ENCODE measurements around the gene BANK1.

The BANK1 gene

GRCh38 chr4:101756181-101756580, 34.3 kb upstream of the BANK1 start:
- no peak overlapping the region for H3K4me3 ChIP-seq (ENCODE audit: low read depth, low read length)
- H3K27ac ChIP-seq (ENCODE audit: extremely low read depth, low read depth, low read length): no peak overlapping the region
- no peaks in the 10 kb centered on the region for H3K36me3 ChIP-seq (ENCODE audit: control insufficient read depth in 2 of 2, insufficient read depth in 1 of 2, low read length in 2 of 2)
- POLR2A ChIA-PET: no interaction called here
- H3K4me1 ChIP-seq (ENCODE audit: control insufficient read depth, insufficient read depth, low read length): no peaks in the 10 kb centered on the region
- no peaks in the 10 kb centered on the region for H3K9me3 ChIP-seq (ENCODE audit: control insufficient read depth, insufficient read depth, low read depth, low read length)
- CTCF ChIA-PET: no interaction called here
- TF ChIP-seq ZSCAN23 (tag by site-specific recombination; IDR thresholded peaks at IDR 0.05) (no peak), GLI4 (tag by site-specific recombination; IDR thresholded peaks at IDR 0.05) (no peak), ZSCAN18 (tag by site-specific recombination; IDR thresholded peaks at IDR 0.05) (no peak), ZNF660 (tag by site-specific recombination; IDR thresholded peaks at IDR 0.05) (no peak), ZNF571 (tag by site-specific recombination; IDR thresholded peaks at IDR 0.05) (no peak), ZNF747 (tag by site-specific recombination; IDR thresholded peaks at IDR 0.05) (no peak), ZNF777 (tag by site-specific recombination; IDR thresholded peaks at IDR 0.05; ENCODE audit: borderline replicate concordance) (no peak), ZNF157 (tag by site-specific recombination; IDR thresholded peaks at IDR 0.05) (no peak), ZNF19 (tag by site-specific recombination; IDR thresholded peaks at IDR 0.05; ENCODE audit: low read depth) (no peak)
- TF ChIP-seq, protein P1, sequence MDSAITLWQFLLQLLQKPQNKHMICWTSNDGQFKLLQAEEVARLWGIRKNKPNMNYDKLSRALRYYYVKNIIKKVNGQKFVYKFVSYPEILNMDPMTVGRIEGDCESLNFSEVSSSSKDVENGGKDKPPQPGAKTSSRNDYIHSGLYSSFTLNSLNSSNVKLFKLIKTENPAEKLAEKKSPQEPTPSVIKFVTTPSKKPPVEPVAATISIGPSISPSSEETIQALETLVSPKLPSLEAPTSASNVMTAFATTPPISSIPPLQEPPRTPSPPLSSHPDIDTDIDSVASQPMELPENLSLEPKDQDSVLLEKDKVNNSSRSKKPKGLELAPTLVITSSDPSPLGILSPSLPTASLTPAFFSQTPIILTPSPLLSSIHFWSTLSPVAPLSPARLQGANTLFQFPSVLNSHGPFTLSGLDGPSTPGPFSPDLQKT (IDR thresholded peaks at IDR 0.05; ENCODE audit: borderline replicate concordance, low read depth, low read length): no peak
- TF ChIP-seq, protein P2, sequence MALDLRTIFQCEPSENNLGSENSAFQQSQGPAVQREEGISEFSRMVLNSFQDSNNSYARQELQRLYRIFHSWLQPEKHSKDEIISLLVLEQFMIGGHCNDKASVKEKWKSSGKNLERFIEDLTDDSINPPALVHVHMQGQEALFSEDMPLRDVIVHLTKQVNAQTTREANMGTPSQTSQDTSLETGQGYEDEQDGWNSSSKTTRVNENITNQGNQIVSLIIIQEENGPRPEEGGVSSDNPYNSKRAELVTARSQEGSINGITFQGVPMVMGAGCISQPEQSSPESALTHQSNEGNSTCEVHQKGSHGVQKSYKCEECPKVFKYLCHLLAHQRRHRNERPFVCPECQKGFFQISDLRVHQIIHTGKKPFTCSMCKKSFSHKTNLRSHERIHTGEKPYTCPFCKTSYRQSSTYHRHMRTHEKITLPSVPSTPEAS (tag by site-specific recombination; IDR thresholded peaks at IDR 0.05): no peak

GRCh38 chr4:101761405-101761804, 29.1 kb upstream of the BANK1 start:
- ChIA-PET POLR2A (no interaction called here), CTCF (no interaction called here)
- TF ChIP-seq ZNF214 (tag by site-specific recombination; IDR thresholded peaks at IDR 0.05; ENCODE audit: borderline replicate concordance) (no peak), EGR2 (tag by site-specific recombination; IDR thresholded peaks at IDR 0.05; ENCODE audit: low read depth) (no peak), ZNF302 (tag by site-specific recombination; IDR thresholded peaks at IDR 0.05; ENCODE audit: low read depth) (no peak)
- Histone ChIP-seq H3K27ac (ENCODE audit: extremely low read depth, low read depth, low read length) (no peak overlapping the region), H3K4me3 (ENCODE audit: low read depth, low read length) (no peak overlapping the region), H3K9me3 (ENCODE audit: control insufficient read depth, insufficient read depth, low read depth, low read length) (no peaks in the 10 kb centered on the region), H3K4me1 (ENCODE audit: control insufficient read depth, insufficient read depth, low read length) (no peaks in the 10 kb centered on the region), H3K36me3 (ENCODE audit: control insufficient read depth in 2 of 2, insufficient read depth in 1 of 2, low read length in 2 of 2) (no peaks in the 10 kb centered on the region)

GRCh38 chr4:101762025-101762424, 28.5 kb upstream of the BANK1 start:
- H3K4me1 ChIP-seq (ENCODE audit: control insufficient read depth, insufficient read depth, low read length): no peaks in the 10 kb centered on the region
- no peak overlapping the region for H3K27ac ChIP-seq (ENCODE audit: extremely low read depth, low read depth, low read length)
- no peak for TF ChIP-seq ZNF600 (tag by site-specific recombination; IDR thresholded peaks at IDR 0.05)
- TF ChIP-seq, protein P3, sequence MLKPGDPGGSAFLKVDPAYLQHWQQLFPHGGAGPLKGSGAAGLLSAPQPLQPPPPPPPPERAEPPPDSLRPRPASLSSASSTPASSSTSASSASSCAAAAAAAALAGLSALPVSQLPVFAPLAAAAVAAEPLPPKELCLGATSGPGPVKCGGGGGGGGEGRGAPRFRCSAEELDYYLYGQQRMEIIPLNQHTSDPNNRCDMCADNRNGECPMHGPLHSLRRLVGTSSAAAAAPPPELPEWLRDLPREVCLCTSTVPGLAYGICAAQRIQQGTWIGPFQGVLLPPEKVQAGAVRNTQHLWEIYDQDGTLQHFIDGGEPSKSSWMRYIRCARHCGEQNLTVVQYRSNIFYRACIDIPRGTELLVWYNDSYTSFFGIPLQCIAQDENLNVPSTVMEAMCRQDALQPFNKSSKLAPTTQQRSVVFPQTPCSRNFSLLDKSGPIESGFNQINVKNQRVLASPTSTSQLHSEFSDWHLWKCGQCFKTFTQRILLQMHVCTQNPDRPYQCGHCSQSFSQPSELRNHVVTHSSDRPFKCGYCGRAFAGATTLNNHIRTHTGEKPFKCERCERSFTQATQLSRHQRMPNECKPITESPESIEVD (tag by site-specific recombination; IDR thresholded peaks at IDR 0.05): no peak
- ChIA-PET CTCF (interaction anchor here (0.5 kb wide), 1 partner anchor 350 kb away, joined by 3 read pairs; no protein-coding TSS in a partner anchor), POLR2A (no interaction called here)
- H3K36me3 ChIP-seq (ENCODE audit: control insufficient read depth in 2 of 2, insufficient read depth in 1 of 2, low read length in 2 of 2): no peaks in the 10 kb centered on the region
- no peaks in the 10 kb centered on the region for H3K9me3 ChIP-seq (ENCODE audit: control insufficient read depth, insufficient read depth, low read depth, low read length)
- H3K4me3 ChIP-seq (ENCODE audit: low read depth, low read length): no peak overlapping the region

Data from HEK293 (cell line).